GM12878 (cell line): ENCODE results near the gene LRRTM3. TPM values are rescaled to one million over a fixed set of nuclear protein-coding genes. Genes with fewer than 3 reads are reported as not detected.

Experiments
- ESRRA ChIP-seq: IDR thresholded peaks from 2 replicates; pipeline ENCODE4 v1.6.1; 2012; ENCODE audit warnings: mild to moderate bottlenecking, low read length, improper control_type of control experiment
- HSF1 ChIP-seq: fragments of 150-350 bp; IDR thresholded peaks from 2 replicates; pipeline ENCODE4 v1.6.1; 2014; ENCODE audit warnings: mild to moderate bottlenecking, low read depth, low read length
- MAX ChIP-seq: IDR thresholded peaks from 2 replicates; pipeline ENCODE4 v1.6.1; 2012; ENCODE audit warnings: low read depth, low read length, improper control_type of control experiment
- POU2F2 ChIP-seq: IDR thresholded peaks from 3 replicates; pipeline ENCODE4 v1.6.1; 2011; ENCODE audit warnings: low read depth, mild to moderate bottlenecking, low read length, borderline replicate concordance
- REST ChIP-seq: IDR thresholded peaks from 2 replicates; pipeline ENCODE4 v1.6.1; 2012; ENCODE audit warnings: mild to moderate bottlenecking, low read depth, low read length
- SKIL ChIP-seq: fragments of 450-650 bp; IDR thresholded peaks from 2 replicates; pipeline ENCODE4 v1.6.1; 2017; ENCODE audit warnings: mild to moderate bottlenecking, low read depth, inconsistent platforms; ENCODE audit not compliant: poor library complexity, severe bottlenecking
- polyA plus RNA-seq, 11 experiments: library from polyadenylated mRNA; depleted of rRNA in 4 of 11; unstranded in 6 of 11; stranded (reverse) in 5 of 11; fragments of >200 nt; fragmentation: Nextera tagmentation in 4 of 11; fragmentation: Illumina TruSeq in 1 of 11; extraction: Ambion mirVana in 4 of 11; extraction: Trizol in 1 of 11; gene quantifications; 1 replicate in 1 of 11; 2 replicates in 10 of 11; pipeline versions ENCODE4 v1.2.1 to v1.2.3, GENCODE V29; 2011 to 2016; ENCODE audit warnings: inconsistent platforms in 2 of 11, missing spikeins in 2 of 11, low read depth in 1 of 11
- total RNA-seq, 4 experiments: library from RNA; depleted of rRNA in 3 of 4; stranded (reverse); fragments of >200 nt in 3 of 4; fragmentation: Illumina TruSeq in 1 of 4; extraction: Trizol in 1 of 4; gene quantifications; 2 replicates each; pipeline versions ENCODE4 v1.2.1 to v1.2.3, GENCODE V29; 2013 to 2021

The LRRTM3 gene
- total and polyA plus RNA-seq, 10 of the 15 experiments (the other 5 are each of a cell fraction or from before 2014, with no cell fraction given) = not detected

GRCh38 chr10:66880292-66880691 lies 45.5 kb upstream of the LRRTM3 start (continued):
- TF ChIP-seq REST (no peak), POU2F2 (no peak), MAX (no peak), ESRRA (no peak), HSF1 (no peak), SKIL (no peak)
